Mesenteric fat pad (tissue), 1 donor: Measurements from ENCODE around the gene SCN7A. TPM values are rescaled to one million over a fixed set of nuclear protein-coding genes. Genes with fewer than 3 reads are reported as not detected.
"Not testable (repeated sequence)": the region's sequence is repeated elsewhere in the genome, so short reads cannot be mapped to it uniquely, and the experiment has no call there.

Experiments used
- DNase-seq: peaks from one replicate; pipeline ENCODE4 v3.0.0-alpha.2; 2020; ENCODE audit warnings: low spot score
- total RNA-seq: library from RNA; stranded (reverse); fragmentation: NEBNext Ultra II Directional; extraction: Animal tissue kit (Norgen Biotek cat#: 25700); gene quantifications from one replicate; pipeline ENCODE4 v1.2.1, GENCODE V29; 2021
- donor health status: DM: yes; HTN: yes; CAD: no.

Gene SCN7A
- total RNA-seq, 1 donor from 2014 or later: 0.42 TPM

DNA sequence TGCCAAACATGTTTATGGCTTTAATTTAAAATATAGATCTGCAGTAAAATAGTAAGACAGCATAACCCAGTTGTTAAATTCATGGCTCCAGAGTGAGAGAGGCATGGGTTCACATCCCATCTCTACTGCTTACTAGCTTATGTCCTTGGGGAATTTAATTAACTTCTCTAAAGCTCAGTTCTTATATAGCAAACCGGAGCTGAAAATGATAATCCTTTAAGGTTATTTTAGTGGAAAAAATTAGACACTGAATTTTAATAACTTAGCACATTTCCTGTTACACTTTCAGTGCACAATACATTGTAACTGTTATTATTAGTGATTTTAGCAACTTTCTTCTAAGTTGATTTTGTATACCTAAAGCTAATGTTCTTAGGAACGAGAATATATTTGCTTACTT is 133.1 kb downstream of the SCN7A start:
- no peak for DNase-seq

DNA sequence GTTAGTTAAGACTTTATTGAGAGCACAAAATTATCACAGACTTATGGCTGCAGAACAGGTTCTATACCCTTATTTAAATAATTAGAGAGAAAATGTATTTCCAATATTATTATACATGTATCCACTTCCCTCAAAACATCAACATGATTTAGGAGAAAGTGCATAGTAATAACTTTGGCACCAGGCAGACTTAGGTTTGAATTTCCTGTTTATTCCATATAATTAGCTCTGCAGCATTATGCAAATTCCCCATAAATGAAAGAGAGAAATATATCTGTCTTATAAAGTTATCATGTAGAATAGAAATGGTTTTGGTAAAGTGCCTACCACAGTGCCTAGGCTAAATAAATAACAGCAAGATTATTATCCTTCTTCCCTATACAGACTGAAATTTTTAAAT is 133.6 kb downstream of the SCN7A start:
- DNase-seq: no peak

DNA sequence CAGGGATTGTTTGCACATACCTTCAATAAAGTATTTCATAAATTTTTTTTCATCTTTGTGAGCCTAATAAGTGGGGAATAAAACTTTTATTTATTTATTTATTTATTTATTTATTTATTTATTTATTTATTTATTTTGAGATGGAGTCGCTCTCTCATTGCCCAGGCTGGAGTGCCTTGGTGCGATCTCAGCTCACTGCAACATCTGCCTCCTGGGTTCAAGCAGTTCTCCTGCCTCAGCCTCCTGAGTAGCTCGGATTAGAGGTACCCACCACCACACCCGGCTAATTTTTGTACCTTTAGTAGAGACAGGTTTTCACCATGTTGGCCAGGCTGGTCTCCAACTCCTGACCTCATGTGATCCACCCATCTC is 136.1 kb downstream of the SCN7A start:
- DNase-seq: not testable (repeated sequence)

DNA sequence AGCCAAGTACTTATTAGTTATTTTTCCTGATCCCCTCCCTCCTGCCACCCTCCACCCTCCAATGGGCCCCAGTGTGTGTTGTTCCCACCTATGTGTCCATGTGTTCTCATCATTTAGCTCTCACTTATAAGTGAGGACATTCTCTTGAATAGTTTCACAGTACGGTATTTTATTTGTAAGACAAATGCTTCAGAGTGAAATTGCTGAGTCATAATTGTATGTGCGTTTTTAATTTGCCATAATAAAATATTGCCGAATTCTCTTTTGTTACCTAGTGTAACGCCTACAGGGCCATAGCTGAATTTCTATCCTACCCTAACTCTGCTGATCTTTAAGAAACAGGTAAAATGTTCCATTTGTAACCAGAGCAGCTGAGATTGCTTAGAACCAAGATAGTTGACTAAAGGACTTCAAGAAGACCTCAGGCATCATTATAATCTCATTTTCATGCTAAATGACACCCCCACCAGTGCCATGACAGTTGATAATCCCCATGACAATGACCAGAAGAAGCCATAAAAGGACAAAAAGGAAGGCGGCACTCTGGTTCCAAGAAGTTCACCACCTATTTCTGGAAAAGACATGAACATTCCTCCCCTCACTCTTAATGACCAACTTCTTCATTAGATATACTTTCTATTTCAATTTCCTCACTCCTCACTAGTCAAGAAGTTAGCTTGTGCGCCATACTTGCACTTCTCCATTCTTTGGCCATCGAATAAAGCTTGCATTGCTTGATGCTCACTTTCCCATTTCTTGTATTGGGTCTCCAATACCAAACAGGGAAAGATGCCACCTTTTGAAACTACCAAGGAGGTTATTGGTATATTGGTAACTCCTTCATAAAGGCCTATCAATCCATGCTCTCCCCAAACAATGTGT is 136.7 kb downstream of the SCN7A start:
- DNase-seq: no peak

Other genes with a start within 250 kb of the SCN7A start
- gene SCN9A, start 118.3 kb downstream of the SCN7A start, total RNA-seq: 5.7 TPM